Cardiac muscle cell (in vitro differentiated cells and primary cell): ENCODE measurements around the gene SUSD2. TPM values are rescaled to one million over a fixed set of nuclear protein-coding genes. Genes with fewer than 3 reads are reported as not detected.

ENCODE experiments used
- DNase-seq, 2 donors: peaks; one replicate each; pipeline versions ENCODE4 v3.0.0 to v3.0.0-alpha.2; 2010 to 2017; ENCODE audit warnings: low read depth in 1 of 2, low spot score in 1 of 2
- H3K27ac ChIP-seq: fragments of 200-600 bp; sonication (generic); 2 replicates; pipeline ENCODE4 v1.5.1; 2016
- H3K27me3 ChIP-seq: fragments of 200-600 bp; sonication (generic); 2 replicates; pipeline ENCODE4 v1.6.0; 2016; ENCODE audit warnings: control low read depth
- H3K36me3 ChIP-seq: fragments of 200-600 bp; sonication (generic); 2 replicates; pipeline ENCODE4 v1.5.1; 2016; ENCODE audit warnings: control low read depth
- H3K4me1 ChIP-seq: fragments of 200-600 bp; sonication (generic); 2 replicates; pipeline ENCODE4 v1.8.1; 2017; ENCODE audit warnings: low read depth, mild to moderate bottlenecking, mixed run types
- H3K4me3 ChIP-seq: fragments of 200-600 bp; sonication (generic); 2 replicates; pipeline ENCODE4 v1.5.1; 2016; ENCODE audit warnings: mild to moderate bottlenecking
- H3K9me3 ChIP-seq: fragments of 200-600 bp; sonication (generic); 2 replicates; pipeline ENCODE4 v1.5.1; 2017; ENCODE audit warnings: low read depth, mild to moderate bottlenecking, control low read depth
- polyA plus RNA-seq: library from polyadenylated mRNA; unstranded; fragments of >200 nt; fragmentation: Nextera tagmentation; extraction: Ambion mirVana; gene quantifications from 2 replicates; pipeline ENCODE4 v1.2.1, GENCODE V29; 2016
- total RNA-seq: library from RNA; depleted of rRNA; stranded (reverse); fragments of >200 nt; gene quantifications from 2 replicates; pipeline ENCODE4 v1.2.3, GENCODE V29; 2016
- TF ChIP-seq, protein P1 (sequence below): IDR thresholded peaks from 2 replicates; pipeline ENCODE4 v1.5.1; 2012; ENCODE audit warnings: low read depth, mild to moderate bottlenecking, low read length

The SUSD2 gene
- total and polyA plus RNA-seq, 2 experiments from 2014 or later = 1.8 to 2.6 TPM

GRCh38 chr22:24185001-24185500, 3.8 kb downstream of the SUSD2 start:
- H3K4me1 ChIP-seq = no peaks in the 10 kb centered on the region
- TF ChIP-seq, protein P1, sequence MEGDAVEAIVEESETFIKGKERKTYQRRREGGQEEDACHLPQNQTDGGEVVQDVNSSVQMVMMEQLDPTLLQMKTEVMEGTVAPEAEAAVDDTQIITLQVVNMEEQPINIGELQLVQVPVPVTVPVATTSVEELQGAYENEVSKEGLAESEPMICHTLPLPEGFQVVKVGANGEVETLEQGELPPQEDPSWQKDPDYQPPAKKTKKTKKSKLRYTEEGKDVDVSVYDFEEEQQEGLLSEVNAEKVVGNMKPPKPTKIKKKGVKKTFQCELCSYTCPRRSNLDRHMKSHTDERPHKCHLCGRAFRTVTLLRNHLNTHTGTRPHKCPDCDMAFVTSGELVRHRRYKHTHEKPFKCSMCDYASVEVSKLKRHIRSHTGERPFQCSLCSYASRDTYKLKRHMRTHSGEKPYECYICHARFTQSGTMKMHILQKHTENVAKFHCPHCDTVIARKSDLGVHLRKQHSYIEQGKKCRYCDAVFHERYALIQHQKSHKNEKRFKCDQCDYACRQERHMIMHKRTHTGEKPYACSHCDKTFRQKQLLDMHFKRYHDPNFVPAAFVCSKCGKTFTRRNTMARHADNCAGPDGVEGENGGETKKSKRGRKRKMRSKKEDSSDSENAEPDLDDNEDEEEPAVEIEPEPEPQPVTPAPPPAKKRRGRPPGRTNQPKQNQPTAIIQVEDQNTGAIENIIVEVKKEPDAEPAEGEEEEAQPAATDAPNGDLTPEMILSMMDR = no peak
- no peak for DNase-seq
- no peak overlapping the region for H3K27ac ChIP-seq
- H3K36me3 ChIP-seq = no peaks in the 10 kb centered on the region
- H3K4me3 ChIP-seq = no peak overlapping the region
- H3K27me3 ChIP-seq = no peaks in the 10 kb centered on the region
- no peaks in the 10 kb centered on the region for H3K9me3 ChIP-seq

GRCh38 chr22:24185501-24186351, 4.4 kb downstream of the SUSD2 start:
- Histone ChIP-seq H3K4me3 (no peak overlapping the region), H3K36me3 (no peaks in the 10 kb centered on the region), H3K9me3 (no peaks in the 10 kb centered on the region), H3K27me3 (no peaks in the 10 kb centered on the region), H3K4me1 (no peaks in the 10 kb centered on the region), H3K27ac (no peak overlapping the region)
- TF ChIP-seq, protein P1 = no peak
- no peak for DNase-seq

DNA sequence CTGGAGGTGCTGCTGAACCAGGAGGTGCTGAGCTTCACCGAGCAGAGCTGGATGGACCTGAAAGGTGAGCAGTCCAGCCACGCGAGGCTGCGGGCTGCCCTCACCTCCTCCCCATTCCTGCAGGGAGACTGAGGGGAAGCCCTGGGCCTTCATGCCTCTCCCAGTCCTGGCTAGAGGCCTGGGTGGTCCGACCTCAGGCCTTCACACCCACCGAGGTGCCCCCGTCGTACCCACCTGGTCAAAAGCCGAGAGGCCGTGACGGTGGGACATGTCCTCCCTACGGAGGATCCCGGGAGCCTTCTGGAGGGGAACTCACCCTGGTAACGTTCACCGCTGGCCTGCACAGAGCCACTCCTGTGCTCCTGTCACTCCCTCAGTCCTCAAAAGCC, 5.1 kb downstream of the SUSD2 start:
- Histone ChIP-seq H3K4me3 (no peak overlapping the region), H3K27ac (no peak overlapping the region), H3K27me3 (no peaks in the 10 kb centered on the region), H3K4me1 (no peaks in the 10 kb centered on the region), H3K36me3 (no peaks in the 10 kb centered on the region), H3K9me3 (no peaks in the 10 kb centered on the region)
- no peak for DNase-seq
- TF ChIP-seq, protein P1 = no peak

- Histone ChIP-seq H3K27me3 (no peaks in the 10 kb centered on the region), H3K9me3 (no peaks in the 10 kb centered on the region), H3K4me1 (no peaks in the 10 kb centered on the region), H3K4me3 (no peak overlapping the region), H3K36me3 (no peaks in the 10 kb centered on the region), H3K27ac (no peak overlapping the region)
- TF ChIP-seq, protein P1 = no peak
- no peak for DNase-seq
Measured at GRCh38 chr22:24186892-24187670, 5.8 kb downstream of the SUSD2 start.

DNA sequence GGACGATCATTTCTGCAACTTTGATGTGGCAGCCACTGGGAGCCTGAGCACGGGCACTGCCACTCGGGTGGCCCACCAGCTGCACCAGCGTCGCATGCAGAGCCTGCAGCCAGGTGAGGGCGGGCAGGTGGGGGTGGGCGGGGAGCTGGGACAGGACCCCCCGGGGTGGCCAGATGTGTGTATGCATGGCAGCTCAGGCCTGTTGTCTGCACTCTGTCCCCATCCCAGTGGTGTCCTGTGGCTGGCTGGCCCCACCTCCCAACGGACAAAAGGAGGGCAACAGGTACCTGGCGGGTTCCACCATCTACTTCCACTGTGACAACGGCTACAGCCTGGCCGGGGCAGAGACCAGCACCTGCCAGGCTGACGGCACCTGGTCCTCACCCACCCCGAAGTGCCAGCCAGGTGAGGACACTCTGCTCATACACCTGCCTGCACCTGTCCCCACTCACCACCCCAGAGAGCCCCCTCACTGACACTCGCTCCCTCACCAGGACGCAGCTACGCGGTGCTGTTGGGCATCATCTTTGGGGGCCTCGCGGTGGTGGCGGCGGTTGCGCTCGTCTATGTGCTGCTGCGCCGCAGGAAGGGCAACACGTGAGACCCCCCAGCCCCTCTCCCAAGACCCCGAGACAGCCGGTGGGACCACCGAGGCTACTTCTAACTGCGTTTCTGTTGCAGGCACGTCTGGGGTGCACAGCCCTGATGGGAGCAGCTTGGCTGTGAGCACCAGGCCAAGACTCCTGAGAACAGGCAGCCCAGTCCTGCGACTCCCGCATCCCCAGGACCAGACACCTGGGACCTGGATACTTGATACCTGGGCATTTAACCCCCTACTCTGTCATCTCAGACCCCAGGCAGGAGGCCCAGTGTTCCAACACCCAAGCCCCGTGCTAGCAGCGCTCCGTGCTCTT, 6.7 kb downstream of the SUSD2 start:
- H3K4me1 ChIP-seq = no peaks in the 10 kb centered on the region
- no peaks in the 10 kb centered on the region for H3K36me3 ChIP-seq
- no peak overlapping the region for H3K4me3 ChIP-seq
- H3K9me3 ChIP-seq = no peaks in the 10 kb centered on the region
- no peak overlapping the region for H3K27ac ChIP-seq
- TF ChIP-seq, protein P1 = no peak
- no peaks in the 10 kb centered on the region for H3K27me3 ChIP-seq
- no peak for DNase-seq
